ENCODE data around the gene VSIG10. TPM values are rescaled to one million over a fixed set of nuclear protein-coding genes. Genes with fewer than 3 reads are reported as not detected.

The VSIG10 gene
- total and polyA plus RNA-seq, 2 of the 13 experiments (the other 11 are each of a cell fraction or from before 2014, with no cell fraction given), result 25.6 to 42.5 TPM

DNA sequence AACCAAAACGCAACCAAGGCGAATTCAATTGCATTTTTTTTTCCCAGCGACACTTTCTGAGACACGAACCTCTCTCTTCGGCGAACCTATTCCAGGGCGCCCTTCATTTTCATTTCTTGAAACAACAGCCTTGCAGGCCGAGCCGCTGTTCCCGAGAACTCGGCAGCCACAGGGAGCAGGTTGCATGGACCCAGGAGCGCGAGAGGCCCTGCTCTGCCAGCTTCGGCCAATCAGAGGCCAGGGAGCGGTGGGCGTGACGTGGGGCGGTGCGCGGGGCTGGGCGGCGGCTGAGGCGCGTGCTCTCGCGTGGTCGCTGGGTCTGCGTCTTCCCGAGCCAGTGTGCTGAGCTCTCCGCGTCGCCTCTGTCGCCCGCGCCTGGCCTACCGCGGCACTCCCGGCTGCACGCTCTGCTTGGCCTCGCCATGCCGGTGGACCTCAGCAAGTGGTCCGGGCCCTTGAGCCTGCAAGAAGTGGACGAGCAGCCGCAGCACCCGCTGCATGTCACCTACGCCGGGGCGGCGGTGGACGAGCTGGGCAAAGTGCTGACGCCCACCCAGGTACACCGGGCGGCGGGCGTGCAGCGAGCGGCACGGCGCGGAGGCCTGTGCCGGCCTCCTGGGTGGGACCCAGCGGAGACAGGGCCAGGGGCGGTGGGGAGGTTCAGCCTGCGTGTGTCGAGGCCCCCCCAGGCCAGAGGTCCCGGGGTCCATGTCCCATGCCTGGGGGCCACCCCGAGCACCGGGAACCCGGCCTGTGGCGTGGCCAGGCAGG lies 32.2 kb upstream of the VSIG10 start, which contains the start of gene PEBP1 (continued):
- TF ChIP-seq, protein P1, sequence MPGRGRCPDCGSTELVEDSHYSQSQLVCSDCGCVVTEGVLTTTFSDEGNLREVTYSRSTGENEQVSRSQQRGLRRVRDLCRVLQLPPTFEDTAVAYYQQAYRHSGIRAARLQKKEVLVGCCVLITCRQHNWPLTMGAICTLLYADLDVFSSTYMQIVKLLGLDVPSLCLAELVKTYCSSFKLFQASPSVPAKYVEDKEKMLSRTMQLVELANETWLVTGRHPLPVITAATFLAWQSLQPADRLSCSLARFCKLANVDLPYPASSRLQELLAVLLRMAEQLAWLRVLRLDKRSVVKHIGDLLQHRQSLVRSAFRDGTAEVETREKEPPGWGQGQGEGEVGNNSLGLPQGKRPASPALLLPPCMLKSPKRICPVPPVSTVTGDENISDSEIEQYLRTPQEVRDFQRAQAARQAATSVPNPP (CRISPR knock-in tag; IDR thresholded peaks at IDR 0.05), result peak; percentile 88
- TF ChIP-seq ZNF230 (CRISPR knock-in tag; IDR thresholded peaks at IDR 0.05), result peak; percentile 85
- no peak for TF ChIP-seq ATF7 (IDR thresholded peaks at IDR 0.05)
- TF ChIP-seq ATF7 (CRISPR knock-in tag; IDR thresholded peaks at IDR 0.05), result peak; percentile 80
- no peak for TF ChIP-seq ZNF577 (CRISPR knock-in tag; IDR thresholded peaks at IDR 0.05; ENCODE audit: borderline replicate concordance, low read depth)
- no peak for TF ChIP-seq LCORL (IDR thresholded peaks at IDR 0.05)
- TF ChIP-seq LCORL (CRISPR knock-in tag; IDR thresholded peaks at IDR 0.05), result peak; percentile 75
- peak; percentile 80 for TF ChIP-seq PITX1 (CRISPR knock-in tag; IDR thresholded peaks at IDR 0.05)
- TF ChIP-seq ADNP (CRISPR knock-in tag; IDR thresholded peaks at IDR 0.05), result 0 out of 2 replicates have a peak, but pooled peaks have one; percentile 52
- TF ChIP-seq TEAD2 (CRISPR knock-in tag; IDR thresholded peaks at IDR 0.05), result no peak
- no peak for TF ChIP-seq SUZ12 (IDR thresholded peaks at IDR 0.05; ENCODE audit: low read depth, low read length)
- TF ChIP-seq DMAP1 (CRISPR knock-in tag; IDR thresholded peaks at IDR 0.05), result peak; percentile 56; the same call in 1 of the 2 replicates
- TF ChIP-seq YY1 (IDR thresholded peaks at IDR 0.05; ENCODE audit: insufficient read depth, insufficient replicate concordance, low read depth, low read length), result peak; percentile 73
- peak; percentile 96 for TF ChIP-seq ARNT2 (CRISPR knock-in tag; IDR thresholded peaks at IDR 0.05; ENCODE audit: low read depth)
- no peak for TF ChIP-seq ZNF44 (CRISPR knock-in tag; IDR thresholded peaks at IDR 0.05)
- peak; percentile 41; the same call in 1 of the 2 replicates for TF ChIP-seq FOXA3 (CRISPR knock-in tag; IDR thresholded peaks at IDR 0.05)
- peak; percentile 64; the same call in 1 of the 2 replicates for TF ChIP-seq SNAI1 (CRISPR knock-in tag; IDR thresholded peaks at IDR 0.05; ENCODE audit: borderline replicate concordance)
- peak; percentile 97 for TF ChIP-seq SAP130 (CRISPR knock-in tag; IDR thresholded peaks at IDR 0.05; ENCODE audit: low read depth)
- no peak for TF ChIP-seq RCOR2 (CRISPR knock-in tag; IDR thresholded peaks at IDR 0.05)
- 0 out of 2 replicates have a peak, but pooled peaks have one; percentile 63 for TF ChIP-seq NKX3-1 (CRISPR knock-in tag; IDR thresholded peaks at IDR 0.05)
- TF ChIP-seq ZSCAN9 (CRISPR knock-in tag; IDR thresholded peaks at IDR 0.05; ENCODE audit: borderline replicate concordance), result peak; percentile 85
- TF ChIP-seq ZNF720 (CRISPR knock-in tag; IDR thresholded peaks at IDR 0.05), result no peak
- TF ChIP-seq SCMH1 (CRISPR knock-in tag; IDR thresholded peaks at IDR 0.05; ENCODE audit: borderline replicate concordance), result no peak
- no peak for TF ChIP-seq SOX6 (IDR thresholded peaks at IDR 0.05)
- peak; percentile 64; the same call in 1 of the 2 replicates for TF ChIP-seq SOX6 (CRISPR knock-in tag; IDR thresholded peaks at IDR 0.05)
- TF ChIP-seq SMARCE1 (IDR thresholded peaks at IDR 0.05; ENCODE audit: borderline replicate concordance), result no peak
- TF ChIP-seq, protein P2, sequence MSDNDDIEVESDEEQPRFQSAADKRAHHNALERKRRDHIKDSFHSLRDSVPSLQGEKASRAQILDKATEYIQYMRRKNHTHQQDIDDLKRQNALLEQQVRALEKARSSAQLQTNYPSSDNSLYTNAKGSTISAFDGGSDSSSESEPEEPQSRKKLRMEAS (IDR thresholded peaks at IDR 0.05), result peak; percentile 96
- peak; percentile 66 for TF ChIP-seq ZNF547 (CRISPR knock-in tag; IDR thresholded peaks at IDR 0.05)
- TF ChIP-seq ZNF317 (CRISPR knock-in tag; IDR thresholded peaks at IDR 0.05), result 0 out of 2 replicates have a peak, but pooled peaks have one; percentile 37
- TF ChIP-seq NR2C2 (CRISPR knock-in tag; IDR thresholded peaks at IDR 0.05; ENCODE audit: borderline replicate concordance), result peak; percentile 49; the same call in 1 of the 2 replicates
- TF ChIP-seq ZNF761 (CRISPR knock-in tag; conservative IDR thresholded peaks at IDR 0.05), result peak; percentile 83
- TF ChIP-seq ZBTB39 (CRISPR knock-in tag; IDR thresholded peaks at IDR 0.05), result peak; percentile 62; the same call in 1 of the 2 replicates
